Measurements from ENCODE around the gene PLXNB1. TPM values are rescaled to one million over a fixed set of nuclear protein-coding genes. Genes with fewer than 3 reads are reported as not detected.

PLXNB1 gene
- total and polyA plus RNA-seq, 10 of the 15 experiments (the other 5 are each of a cell fraction or from before 2014, with no cell fraction given), result 0.18 to 15.1 (median 5.3) TPM

DNA sequence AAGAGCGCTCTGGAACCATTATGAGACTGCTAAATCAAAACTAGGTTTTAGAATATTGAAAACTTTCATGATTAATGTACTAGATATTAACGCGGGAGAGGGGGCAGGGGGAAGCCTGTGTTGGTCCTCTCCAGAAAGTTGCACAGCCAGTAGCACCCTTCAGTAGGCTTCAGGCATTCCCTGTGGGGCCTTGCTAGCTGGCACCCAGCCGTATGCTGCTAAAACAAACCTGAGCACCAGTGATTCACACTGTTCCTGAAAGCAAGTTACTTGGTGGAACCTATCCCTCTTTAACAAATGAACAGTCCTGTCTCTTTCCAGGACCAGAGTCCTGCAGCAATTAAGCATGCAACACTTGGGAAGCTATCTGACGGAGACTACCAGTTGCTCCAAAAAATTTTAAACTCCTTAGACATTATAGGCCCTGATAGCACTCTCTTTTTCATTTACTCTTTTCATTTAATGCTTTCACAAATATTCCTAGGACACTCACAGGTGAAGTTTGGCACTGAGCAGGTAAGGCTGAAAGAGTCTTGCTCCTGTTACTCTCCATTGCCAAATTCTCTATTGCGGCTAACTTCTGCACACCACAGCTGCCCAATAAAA lies 15.5 kb upstream of the PLXNB1 start (continued):
- TF ChIP-seq, protein P1, sequence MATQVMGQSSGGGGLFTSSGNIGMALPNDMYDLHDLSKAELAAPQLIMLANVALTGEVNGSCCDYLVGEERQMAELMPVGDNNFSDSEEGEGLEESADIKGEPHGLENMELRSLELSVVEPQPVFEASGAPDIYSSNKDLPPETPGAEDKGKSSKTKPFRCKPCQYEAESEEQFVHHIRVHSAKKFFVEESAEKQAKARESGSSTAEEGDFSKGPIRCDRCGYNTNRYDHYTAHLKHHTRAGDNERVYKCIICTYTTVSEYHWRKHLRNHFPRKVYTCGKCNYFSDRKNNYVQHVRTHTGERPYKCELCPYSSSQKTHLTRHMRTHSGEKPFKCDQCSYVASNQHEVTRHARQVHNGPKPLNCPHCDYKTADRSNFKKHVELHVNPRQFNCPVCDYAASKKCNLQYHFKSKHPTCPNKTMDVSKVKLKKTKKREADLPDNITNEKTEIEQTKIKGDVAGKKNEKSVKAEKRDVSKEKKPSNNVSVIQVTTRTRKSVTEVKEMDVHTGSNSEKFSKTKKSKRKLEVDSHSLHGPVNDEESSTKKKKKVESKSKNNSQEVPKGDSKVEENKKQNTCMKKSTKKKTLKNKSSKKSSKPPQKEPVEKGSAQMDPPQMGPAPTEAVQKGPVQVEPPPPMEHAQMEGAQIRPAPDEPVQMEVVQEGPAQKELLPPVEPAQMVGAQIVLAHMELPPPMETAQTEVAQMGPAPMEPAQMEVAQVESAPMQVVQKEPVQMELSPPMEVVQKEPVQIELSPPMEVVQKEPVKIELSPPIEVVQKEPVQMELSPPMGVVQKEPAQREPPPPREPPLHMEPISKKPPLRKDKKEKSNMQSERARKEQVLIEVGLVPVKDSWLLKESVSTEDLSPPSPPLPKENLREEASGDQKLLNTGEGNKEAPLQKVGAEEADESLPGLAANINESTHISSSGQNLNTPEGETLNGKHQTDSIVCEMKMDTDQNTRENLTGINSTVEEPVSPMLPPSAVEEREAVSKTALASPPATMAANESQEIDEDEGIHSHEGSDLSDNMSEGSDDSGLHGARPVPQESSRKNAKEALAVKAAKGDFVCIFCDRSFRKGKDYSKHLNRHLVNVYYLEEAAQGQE (IDR thresholded peaks at IDR 0.05; ENCODE audit: low read depth, low read length), result no peak
- TF ChIP-seq CHD2 (IDR thresholded peaks at IDR 0.05; ENCODE audit: borderline replicate concordance, low read depth, low read length) (no peak), POLR2A (IDR thresholded peaks at IDR 0.05; ENCODE audit: low read depth, low read length) (no peak; the same call in 1 of the 2 replicates), RUNX3 (IDR thresholded peaks at IDR 0.05; ENCODE audit: low read length) (no peak), RB1 (IDR thresholded peaks at IDR 0.05; ENCODE audit: borderline replicate concordance) (no peak)

DNA sequence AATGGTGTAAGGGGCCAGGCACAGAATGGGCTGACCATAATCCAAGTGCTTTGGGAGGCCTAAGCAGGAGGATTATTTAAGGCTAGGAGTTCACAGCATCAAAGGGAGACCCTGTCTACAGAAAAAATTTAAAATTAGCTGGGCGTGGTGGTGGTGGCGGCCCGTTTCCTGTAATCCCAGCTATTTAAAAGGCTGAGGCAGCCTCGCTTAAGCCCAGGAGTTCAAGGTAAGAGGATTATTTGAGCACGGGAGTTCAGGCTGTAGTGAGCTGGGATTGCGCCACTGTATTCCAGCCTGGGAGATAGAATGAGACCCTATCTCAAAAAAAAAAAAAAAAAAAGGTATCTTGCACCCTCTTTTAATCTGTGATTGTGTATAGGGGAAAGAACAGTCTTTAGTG lies 12.1 kb upstream of the PLXNB1 start:
- 66% methylated on average over 6 of the region's 6 CpGs for WGBS (ENCODE audit: insufficient coverage, insufficient replicate concordance, low lambda C conversion rate, missing lambda C conversion rate)
- no TSS peak for BruUV-seq (replicated peaks)

More for the DNA sequence above, 12.1 kb upstream of the PLXNB1 start:
- in situ Hi-C loops (cut with MboI), result no loop called here
- peak overlapping the region; percentile 81 for H3K4me2 ChIP-seq (ENCODE audit: control insufficient read depth, insufficient read depth)
- H3K4me3 ChIP-seq, result peak overlapping the region; percentile 89
- H3K9me3 ChIP-seq (replicated peaks; ENCODE audit: control insufficient read depth, insufficient read depth, low read length), result no peaks in the 10 kb centered on the region
- H3K27ac ChIP-seq (ENCODE audit: control insufficient read depth, insufficient read depth), result no peak overlapping the region
- DNase-seq (ENCODE audit: low read depth, low spot score) (no peak), ATAC-seq (no peak), FAIRE-seq (no peak)
- no peaks in the 10 kb centered on the region for H3K27me3 ChIP-seq (replicated peaks in 1 of 2; ENCODE audit: control insufficient read depth in 2 of 2, insufficient read depth in 2 of 2, low read length in 1 of 2)
- H3K4me1 ChIP-seq (ENCODE audit: control insufficient read depth, insufficient read depth, low read length), result peaks cover 24% of the 10 kb centered on the region
- intact Hi-C loops (cut with micrococcal nuclease; ENCODE audit: unreplicated experiment), result no loop called here
- ChIA-PET POLR2A (interaction anchor here (0.5 to 1.3 kb wide), 4 partner anchors 12 to 455 kb away, joined by 3 to 7 read pairs (median 6); no protein-coding TSS in a partner anchor), RAD21 (ENCODE audit: unreplicated experiment) (interaction anchor here (3.3 kb wide), 1 partner anchor 115 kb away, joined by 20 read pairs; the partner anchor contains the start of gene PFKFB4), CTCF (interaction anchor here (0.5 to 12.5 kb wide), 4 partner anchors 33 to 112 kb away, joined by 3 to 757 read pairs (median 121); partner anchors contain the start of gene PFKFB4), SMC1A (ENCODE audit: uncharacterized antibody, unreplicated experiment) (interaction anchor here (11.5 kb wide), 1 partner anchor 40 kb away, joined by 287 read pairs; no protein-coding TSS in a partner anchor)
- peaks cover 0 to 3% of the 10 kb centered on the region in 2 experiments; a peak in 3 of 4 replicates for H3K36me3 ChIP-seq (ENCODE audit: control insufficient read depth in 2 of 2, insufficient read depth in 2 of 2, low read length in 1 of 2)
- H4K20me1 ChIP-seq (ENCODE audit: control insufficient read depth, insufficient read depth), result no peaks in the 10 kb centered on the region
- no peak overlapping the region; the same call in 1 of the 2 replicates for H3K9ac ChIP-seq (ENCODE audit: control insufficient read depth, insufficient read depth, low read length)
- TF ChIP-seq GABPA (IDR thresholded peaks at IDR 0.05; ENCODE audit: low read depth), result no peak
- TF ChIP-seq POLR2A (IDR thresholded peaks at IDR 0.05; ENCODE audit: low read depth, low read length), result 0 out of 2 replicates have a peak, but pooled peaks have one; percentile 25
- H3K79me2 ChIP-seq (ENCODE audit: control insufficient read depth, insufficient read depth, low read length), result peaks cover 49% of the 10 kb centered on the region
- H2AFZ ChIP-seq (ENCODE audit: control insufficient read depth, low read depth, low read length), result no peak overlapping the region
